NOMO-1 treated with DMSO at 0.1 percent for 48 hours (cell line): ENCODE data around the gene PXK.
"Not testable (repeated sequence)": the region's sequence is repeated elsewhere in the genome, so short reads cannot be mapped to it uniquely, and the experiment has no call there.

Experiments
- DNase-seq: peaks from one replicate; lab custom pipeline; 2025; ENCODE audit not compliant: unreplicated experiment; lab: John Stamatoyannopoulos, UW

Gene PXK

GRCh38 chr3:58332575-58333188 is at the start of gene PXK:
Gene PXK, plus strand, starts transcription at chr3:58332892. Its CDS starts 97 bp downstream, at chr3:58332989.
- peak; percentile 80 for DNase-seq

DNA sequence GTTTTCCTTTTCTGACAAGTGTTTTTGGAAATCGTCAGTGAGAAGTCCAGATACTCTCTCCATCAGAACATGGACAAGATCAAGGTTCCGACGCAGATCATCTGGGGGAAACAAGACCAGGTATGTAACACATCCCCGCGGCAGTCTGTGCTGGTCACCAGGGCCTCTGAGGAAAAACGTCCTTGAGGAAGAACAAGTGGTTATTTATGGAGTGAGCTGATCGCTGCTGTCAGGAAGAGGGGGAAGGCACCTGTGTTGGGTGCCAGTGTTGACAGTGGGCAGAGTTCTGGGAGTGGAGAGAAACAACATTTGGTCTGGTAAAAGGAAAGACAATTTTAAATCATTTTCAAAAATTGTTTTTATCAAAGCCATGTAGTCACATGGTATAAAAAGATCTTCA is 47.4 kb upstream of the PXK start:
- no peak for DNase-seq

GRCh38 chr3:58287354-58287753 is 45.3 kb upstream of the PXK start:
- DNase-seq, result no peak

- peak; percentile 0 for DNase-seq
Measured at GRCh38 chr3:58288011-58288728, 44.5 kb upstream of the PXK start.

- not testable (repeated sequence) for DNase-seq
Measured at GRCh38 chr3:58288964-58289613, 43.6 kb upstream of the PXK start.

DNA sequence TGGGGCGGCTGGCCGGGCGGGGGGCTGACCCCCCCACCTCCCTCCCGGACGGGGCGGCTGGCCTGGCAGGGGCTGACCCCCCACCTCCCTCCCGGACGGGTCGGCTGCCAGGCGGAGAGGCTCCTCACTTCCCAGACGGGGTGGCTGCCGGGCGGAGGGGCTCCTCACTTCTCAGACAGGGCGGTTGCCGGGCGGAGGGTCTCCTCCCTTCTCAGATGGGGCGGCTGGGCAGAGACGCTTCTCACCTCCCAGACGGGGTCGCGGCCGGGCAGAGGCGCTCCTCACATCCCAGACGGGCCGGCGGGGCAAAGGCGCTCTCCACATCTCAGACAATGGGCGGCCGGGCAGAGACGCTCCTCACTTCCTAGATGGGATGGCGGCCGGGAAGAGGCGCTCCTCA is 42.2 kb upstream of the PXK start:
- not testable (repeated sequence) for DNase-seq

DNA sequence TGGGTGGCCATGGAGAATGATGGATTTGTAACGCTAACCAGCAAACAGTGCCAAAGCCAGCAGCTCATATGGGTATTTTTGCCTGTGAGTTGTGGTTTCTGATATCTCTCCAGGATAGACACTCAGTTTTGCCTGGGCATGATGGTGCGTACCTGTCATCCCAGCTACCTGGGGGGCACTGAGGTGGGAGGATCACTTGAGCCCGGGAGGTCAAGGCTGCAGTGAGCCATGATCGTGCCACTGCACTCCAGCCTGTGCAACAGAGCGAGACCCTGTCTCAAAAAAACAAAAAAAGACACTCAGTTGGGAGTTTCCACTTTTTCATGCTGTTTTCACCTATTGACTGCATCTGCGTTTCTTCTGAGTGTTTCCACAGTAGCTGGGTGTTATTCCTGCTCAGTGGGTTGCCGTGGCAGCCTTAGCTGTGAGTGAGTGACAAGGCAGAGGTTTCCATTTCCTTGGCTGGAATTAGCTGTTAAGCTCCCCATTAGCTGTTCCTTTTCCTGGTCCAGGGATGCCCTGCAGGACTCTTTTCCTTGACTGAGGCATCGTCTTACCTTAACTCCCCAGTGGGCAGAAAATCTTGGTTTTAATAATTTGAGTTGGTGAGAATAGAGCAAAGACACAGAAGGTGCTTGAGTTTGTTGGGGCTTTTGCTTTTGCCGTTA is 40.9 kb upstream of the PXK start:
- no peak for DNase-seq

DNA sequence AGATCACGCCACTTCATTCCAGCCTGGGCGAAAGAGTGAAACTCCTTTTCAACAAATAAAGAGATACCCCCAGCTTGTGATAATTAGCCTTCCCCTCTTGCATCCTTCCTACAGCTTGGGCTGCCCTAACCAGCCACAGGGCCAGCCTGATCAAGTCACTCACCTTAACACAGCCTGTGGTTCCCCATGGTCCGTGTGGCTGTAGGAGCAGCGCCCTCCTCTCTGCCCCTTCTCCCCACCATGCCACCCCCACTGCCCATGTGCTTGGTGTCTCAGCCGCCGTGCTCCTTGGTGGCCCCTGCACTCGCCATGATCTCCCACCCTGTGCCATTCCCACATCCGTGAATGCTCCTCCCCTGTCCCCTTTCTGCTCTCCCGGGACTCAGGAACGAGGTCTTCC is 39.8 kb upstream of the PXK start:
- no peak for DNase-seq

- no peak for DNase-seq
Measured at GRCh38 chr3:58293516-58293915, 39.2 kb upstream of the PXK start.

GRCh38 chr3:58296269-58296668 is 36.4 kb upstream of the PXK start:
- no peak for DNase-seq

DNA sequence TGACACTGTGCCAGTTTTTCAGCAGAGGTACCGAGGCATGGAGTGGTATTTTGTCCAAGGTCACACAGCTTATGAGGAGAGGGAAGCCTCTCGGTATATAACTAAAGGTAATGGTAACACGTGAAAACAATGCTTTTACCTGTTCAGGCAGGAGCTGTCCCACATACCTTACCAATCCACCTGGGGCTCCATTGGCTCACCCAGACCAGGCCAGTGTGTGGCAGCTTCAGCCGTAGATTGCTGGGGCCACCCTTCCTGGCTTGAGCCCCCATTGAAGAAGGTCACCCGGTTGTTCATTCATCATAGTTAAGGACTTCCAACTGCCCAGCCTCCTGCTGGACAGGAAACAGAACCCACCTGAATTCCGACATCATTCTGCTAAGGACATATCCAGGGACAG is 35.8 kb upstream of the PXK start:
- no peak for DNase-seq

DNA sequence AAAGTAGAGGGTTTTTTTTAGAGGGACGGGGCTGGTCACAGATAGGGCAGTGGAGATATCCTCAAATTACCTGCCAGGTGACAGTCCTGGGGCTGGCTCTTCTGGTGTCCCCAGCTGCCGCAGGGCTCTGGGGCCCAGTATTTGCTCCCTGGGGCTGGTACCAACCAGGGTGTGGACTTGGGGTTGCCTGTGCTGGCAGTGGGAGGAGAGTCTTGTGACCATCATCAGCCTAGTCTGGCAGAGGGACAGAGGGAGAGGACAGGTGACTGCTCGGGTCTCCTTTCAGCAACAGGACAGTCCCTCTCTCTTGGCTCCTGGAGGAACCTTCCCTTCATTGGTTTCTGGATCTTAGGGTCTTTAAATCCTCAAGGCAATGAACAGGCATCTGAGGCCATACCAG is 34.5 kb upstream of the PXK start:
- DNase-seq, result no peak

DNA sequence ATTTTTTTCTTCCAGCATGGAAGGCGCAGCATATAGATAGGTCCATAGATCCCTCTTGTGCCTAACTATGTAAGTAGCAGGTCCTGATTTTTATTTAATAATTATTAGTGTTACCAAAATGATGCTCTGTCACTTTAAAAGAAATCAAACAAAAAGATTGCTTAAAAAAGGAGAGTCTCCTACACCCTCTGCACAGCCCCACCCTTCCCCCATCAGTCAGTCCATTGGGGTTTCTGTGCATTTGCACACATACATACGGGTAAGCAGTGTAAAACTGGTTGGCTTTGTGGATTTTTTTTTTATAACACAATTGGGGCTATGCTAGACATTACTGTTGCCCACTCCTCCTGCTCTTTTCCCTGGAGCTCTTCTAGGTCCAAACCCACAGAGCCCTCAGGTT is 33.6 kb upstream of the PXK start:
- DNase-seq, result no peak

DNA sequence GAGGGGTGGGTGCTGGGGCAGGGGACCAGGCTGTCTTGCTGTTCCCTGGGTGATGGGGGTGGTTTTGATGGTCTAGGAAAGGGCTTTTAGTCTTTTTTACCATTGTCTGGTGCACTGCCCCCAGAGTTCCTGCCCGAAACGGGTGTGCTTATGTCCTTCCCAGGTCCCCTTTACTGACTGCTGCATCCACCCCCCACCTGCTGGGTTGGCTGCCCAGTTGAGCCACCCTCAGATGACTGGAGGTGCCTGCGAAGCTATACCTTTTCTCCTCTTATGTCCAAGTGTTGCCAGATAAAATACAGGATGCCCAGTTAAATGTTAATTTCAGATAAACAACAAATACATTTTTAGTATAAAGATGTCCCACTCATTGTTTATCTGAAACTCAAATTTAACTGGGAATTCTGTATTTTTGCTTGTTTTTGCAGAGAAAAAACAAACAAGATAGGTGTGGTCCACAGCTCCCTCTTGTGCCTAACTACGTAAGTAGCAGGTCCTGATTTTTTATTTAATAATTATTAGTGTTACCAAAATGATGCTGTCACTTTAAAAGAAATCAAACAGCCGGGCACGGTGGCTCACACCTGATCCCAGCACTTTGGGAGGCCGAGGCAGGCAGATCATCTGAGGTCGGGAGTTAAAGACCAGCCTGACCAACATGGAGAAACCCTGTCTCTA is 32.7 kb upstream of the PXK start:
- DNase-seq, result peak; percentile 2

DNA sequence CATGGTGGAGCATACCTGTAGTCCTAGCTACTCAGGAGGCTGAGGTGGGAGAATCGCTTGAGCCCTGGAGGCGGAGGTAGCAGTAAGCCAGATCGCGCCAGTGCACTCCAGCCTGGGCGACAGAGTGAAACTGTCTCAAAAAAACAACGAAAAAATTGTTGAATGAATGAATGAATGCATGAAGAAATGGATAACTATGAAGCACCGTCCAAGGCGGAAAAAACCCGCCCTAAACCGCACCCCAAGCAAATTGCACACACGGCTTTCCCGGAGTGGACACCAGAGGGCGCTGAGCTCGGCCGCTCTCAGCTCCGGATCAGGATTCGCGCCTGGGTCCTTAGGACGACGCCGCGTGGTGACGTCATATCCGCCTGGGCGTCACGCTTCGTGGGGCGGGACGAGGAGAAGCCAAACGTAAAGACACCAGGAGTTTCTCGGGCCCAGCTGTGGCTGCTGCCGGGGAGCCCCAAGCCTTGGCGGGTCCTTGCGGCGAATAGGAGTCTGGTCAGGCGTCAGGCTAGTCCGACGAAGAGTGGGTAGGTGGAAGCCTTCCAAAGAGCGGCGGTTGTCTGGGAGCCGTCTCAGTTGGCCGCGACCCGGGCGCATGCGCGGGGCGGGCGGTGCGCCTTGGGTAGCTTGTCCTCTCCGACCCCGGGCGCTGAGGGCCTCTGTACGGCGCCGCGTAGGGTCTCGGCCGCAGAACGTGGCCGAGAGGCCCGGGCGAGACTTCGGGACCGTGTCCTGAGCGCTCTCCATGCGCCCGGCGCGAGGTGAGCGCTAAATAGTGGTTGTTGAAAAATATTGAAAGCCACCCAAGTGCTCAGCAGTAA is 26.6 kb upstream of the PXK start, which contains the start of the genes HTD2 and RPP14:
HTD2 (plus strand) TSS at position 639 of the 830 bp plus-strand sequence. CDS start 11,094 bp downstream, outside the sequence.
RPP14 (plus strand) TSS at position 364 of the 830 bp plus-strand sequence. CDS start 4,085 bp downstream, outside the sequence.
- DNase-seq, result peak; percentile 92

DNA sequence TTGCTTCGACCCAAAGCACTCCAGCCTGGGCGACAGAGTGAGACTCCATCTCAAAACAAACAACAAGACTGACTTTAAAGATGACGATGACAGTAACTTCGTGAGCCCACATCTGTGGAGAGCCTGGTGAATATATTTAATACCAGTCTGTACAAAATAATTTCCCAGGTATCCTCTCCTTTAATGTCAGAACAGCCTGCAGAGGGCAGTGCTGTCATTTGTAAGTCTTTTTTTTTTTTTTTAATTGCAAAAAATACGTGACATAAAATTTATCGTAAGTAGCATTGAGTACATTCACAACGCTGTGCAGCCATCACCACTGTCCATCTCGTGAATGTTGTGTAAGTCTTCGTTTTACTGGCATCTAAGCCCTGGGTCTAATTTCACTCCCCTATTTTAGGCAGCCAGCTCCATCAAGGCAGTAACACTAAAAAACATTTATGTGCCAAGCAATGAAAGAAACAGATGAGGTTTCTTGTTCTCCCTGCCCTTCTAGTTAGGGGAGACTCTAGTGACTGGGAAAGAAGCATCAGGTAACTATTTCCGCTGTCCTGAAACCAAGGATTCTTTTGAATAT is 25.0 kb upstream of the PXK start:
- DNase-seq, result peak; percentile 54

DNA sequence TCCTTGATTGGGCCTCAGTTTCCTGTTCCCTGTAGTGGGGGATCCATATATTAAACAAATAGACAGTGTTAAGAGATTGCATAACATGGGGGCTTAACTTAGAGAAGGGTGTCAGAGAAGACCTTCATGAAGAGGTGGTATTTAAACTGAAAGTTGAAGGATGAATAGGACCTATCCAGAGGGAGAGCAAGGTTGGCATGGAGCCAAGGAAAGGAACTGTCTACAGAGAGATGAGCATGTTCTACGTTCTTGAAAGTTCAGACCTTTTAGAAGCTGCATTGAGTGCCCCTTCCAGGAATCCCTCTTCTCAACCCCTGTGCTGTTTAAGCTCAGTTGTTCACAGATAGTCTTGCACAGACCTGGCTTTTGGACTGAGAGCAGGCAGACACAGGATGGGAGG is 24.0 kb upstream of the PXK start:
- DNase-seq, result no peak

DNA sequence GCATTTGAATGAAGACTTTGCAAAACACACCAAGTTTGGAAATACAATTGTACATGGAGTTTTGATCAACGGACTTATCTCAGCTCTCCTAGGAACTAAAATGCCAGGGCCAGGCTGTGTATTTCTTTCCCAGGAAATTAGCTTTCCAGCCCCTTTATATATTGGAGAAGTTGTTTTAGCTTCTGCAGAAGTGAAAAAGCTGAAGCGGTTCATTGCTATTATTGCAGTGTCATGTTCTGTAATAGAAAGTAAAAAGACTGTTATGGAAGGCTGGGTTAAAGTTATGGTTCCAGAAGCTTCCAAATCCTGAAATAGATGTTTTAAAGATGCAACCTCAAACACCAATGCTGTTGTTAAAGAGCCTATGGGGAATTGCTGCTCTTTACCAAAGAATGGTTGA is 14.9 kb upstream of the PXK start:
- DNase-seq, result peak; percentile 22

- no peak for DNase-seq
Measured at GRCh38 chr3:58321791-58322190, 10.9 kb upstream of the PXK start.

DNA sequence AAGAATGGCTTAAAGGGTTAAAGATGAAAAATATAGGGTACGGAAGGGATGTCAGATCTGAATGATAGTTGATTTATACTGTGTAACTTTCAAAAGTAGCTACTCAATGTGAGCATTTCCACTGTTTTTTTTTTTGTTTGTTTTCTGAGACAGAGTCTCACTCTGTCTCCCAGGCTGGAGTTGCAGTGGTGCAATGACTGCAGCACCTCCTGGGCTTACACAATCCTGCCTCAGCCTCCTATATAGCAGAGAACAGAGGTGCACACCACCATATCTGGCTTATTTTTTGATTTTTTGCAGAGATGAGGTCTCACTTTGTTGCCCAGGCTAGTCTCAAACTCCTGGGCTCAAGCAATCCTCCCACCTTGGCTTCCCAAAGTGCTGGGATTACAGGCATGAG is 9.9 kb upstream of the PXK start:
- DNase-seq, result no peak
